Fibroblast of lung (primary cell): ENCODE results near the gene TUBGCP5.

Experiments used
- EZH2 ChIP-seq: IDR thresholded peaks from 2 replicates; pipeline ENCODE4 v1.5.1; 2012; ENCODE audit warnings: low read length, control low read depth, mild to moderate bottlenecking; ENCODE audit errors: missing control alignments
- TF ChIP-seq, protein P1 (sequence below), 2 donors: IDR thresholded peaks in 1 of 2; conservative IDR thresholded peaks in 1 of 2; 1 replicate in 1 of 2; 2 replicates in 1 of 2; pipeline ENCODE4 v1.5.1; 2011 to 2012; ENCODE audit warnings: low read length in 2 of 2, control low read depth in 1 of 2, inconsistent platforms in 1 of 2, low read depth in 1 of 2, mild to moderate bottlenecking in 1 of 2

DNA sequence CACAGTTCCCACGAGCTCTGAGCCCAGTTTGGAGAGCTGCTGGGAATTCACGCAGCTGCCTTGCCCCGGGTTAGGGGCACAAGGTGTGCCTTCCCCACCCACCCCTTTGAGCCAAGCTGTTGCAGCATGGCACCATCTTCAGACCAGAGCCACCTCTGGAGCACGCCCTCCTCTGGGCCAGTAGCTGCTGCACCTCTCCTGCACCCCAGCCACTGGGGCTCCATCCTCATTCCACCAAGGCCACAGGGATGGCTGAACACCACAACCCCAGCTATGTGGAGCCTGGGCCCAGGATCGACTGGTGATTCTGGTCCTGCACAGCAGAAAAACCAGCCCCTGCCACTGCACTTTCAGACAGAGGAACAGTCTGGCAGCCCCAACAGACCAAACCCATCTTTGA lies 25.7 kb downstream of the TUBGCP5 start:
- TF ChIP-seq, protein P1, sequence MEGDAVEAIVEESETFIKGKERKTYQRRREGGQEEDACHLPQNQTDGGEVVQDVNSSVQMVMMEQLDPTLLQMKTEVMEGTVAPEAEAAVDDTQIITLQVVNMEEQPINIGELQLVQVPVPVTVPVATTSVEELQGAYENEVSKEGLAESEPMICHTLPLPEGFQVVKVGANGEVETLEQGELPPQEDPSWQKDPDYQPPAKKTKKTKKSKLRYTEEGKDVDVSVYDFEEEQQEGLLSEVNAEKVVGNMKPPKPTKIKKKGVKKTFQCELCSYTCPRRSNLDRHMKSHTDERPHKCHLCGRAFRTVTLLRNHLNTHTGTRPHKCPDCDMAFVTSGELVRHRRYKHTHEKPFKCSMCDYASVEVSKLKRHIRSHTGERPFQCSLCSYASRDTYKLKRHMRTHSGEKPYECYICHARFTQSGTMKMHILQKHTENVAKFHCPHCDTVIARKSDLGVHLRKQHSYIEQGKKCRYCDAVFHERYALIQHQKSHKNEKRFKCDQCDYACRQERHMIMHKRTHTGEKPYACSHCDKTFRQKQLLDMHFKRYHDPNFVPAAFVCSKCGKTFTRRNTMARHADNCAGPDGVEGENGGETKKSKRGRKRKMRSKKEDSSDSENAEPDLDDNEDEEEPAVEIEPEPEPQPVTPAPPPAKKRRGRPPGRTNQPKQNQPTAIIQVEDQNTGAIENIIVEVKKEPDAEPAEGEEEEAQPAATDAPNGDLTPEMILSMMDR (conservative IDR thresholded peaks at IDR 0.05 in 1 of 2, IDR thresholded peaks at IDR 0.05 in 1 of 2; ENCODE audit: low read depth in 1 of 2, low read length in 2 of 2), result no peak
- no peak for TF ChIP-seq EZH2
